HEK293 (cell line): ENCODE measurements around the gene PSME4.

Source experiments
- ATF2 ChIP-seq: fragments of 450-650 bp; formaldehyde crosslinking; IDR thresholded peaks from 2 replicates; pipeline ENCODE4 v1.5.1; 2016; ENCODE audit warnings: missing biosample characterization, missing genetic modification characterization, low read depth
- CTCF ChIP-seq: fragments of 450-650 bp; formaldehyde crosslinking; IDR thresholded peaks from 2 replicates; pipeline ENCODE4 v1.5.1; 2016; ENCODE audit warnings: missing biosample characterization, missing genetic modification characterization
- IKZF3 ChIP-seq: fragments of 450-650 bp; IDR thresholded peaks from 2 replicates; pipeline ENCODE4 v1.5.0; 2018; ENCODE audit warnings: missing biosample characterization, mild to moderate bottlenecking, missing genetic modification characterization, moderate library complexity
- KLF7 ChIP-seq: fragments of 450-650 bp; formaldehyde crosslinking; IDR thresholded peaks from 2 replicates; pipeline ENCODE4 v1.5.1; 2016; ENCODE audit warnings: missing biosample characterization, missing genetic modification characterization, borderline replicate concordance
- KLF9 ChIP-seq: fragments of 450-650 bp; formaldehyde crosslinking; IDR thresholded peaks from 2 replicates; pipeline ENCODE4 v1.5.1; 2016; ENCODE audit warnings: missing biosample characterization, missing genetic modification characterization, low read depth
- OSR2 ChIP-seq: fragments of 450-650 bp; formaldehyde crosslinking; IDR thresholded peaks from 2 replicates; pipeline ENCODE4 v1.5.1; 2016; ENCODE audit warnings: missing biosample characterization, missing genetic modification characterization
- PATZ1 ChIP-seq: fragments of 450-650 bp; formaldehyde crosslinking; IDR thresholded peaks from 2 replicates; pipeline ENCODE4 v1.5.1; 2016; ENCODE audit warnings: missing biosample characterization, missing genetic modification characterization
- SETDB1 ChIP-seq: IDR thresholded peaks from one replicate; pipeline ENCODE4 v1.6.1; 2017; ENCODE audit warnings: mild to moderate bottlenecking, low read length, moderate library complexity, mixed read lengths; ENCODE audit not compliant: insufficient read length
- YY1 ChIP-seq: fragments of 450-650 bp; formaldehyde crosslinking; IDR thresholded peaks from 2 replicates; pipeline ENCODE4 v1.5.1; 2018; ENCODE audit warnings: missing biosample characterization, missing genetic modification characterization
- ZBTB17 ChIP-seq: fragments of 450-650 bp; formaldehyde crosslinking; IDR thresholded peaks from 2 replicates; pipeline ENCODE4 v1.5.1; 2016; ENCODE audit warnings: missing biosample characterization, missing genetic modification characterization
- ZBTB20 ChIP-seq: fragments of 450-650 bp; formaldehyde crosslinking; IDR thresholded peaks from 2 replicates; pipeline ENCODE4 v1.5.1; 2016; ENCODE audit warnings: missing biosample characterization, missing genetic modification characterization
- ZBTB26 ChIP-seq: fragments of 450-650 bp; formaldehyde crosslinking; optimal IDR thresholded peaks from 2 replicates; pipeline ENCODE3; 2016; ENCODE audit warnings: missing biosample characterization, mild to moderate bottlenecking, missing genetic modification characterization
- ZBTB44 ChIP-seq: fragments of 450-650 bp; IDR thresholded peaks from 2 replicates; pipeline ENCODE4 v1.5.1; 2018; ENCODE audit warnings: missing biosample characterization, mild to moderate bottlenecking, missing genetic modification characterization
- ZBTB6 ChIP-seq: fragments of 450-650 bp; formaldehyde crosslinking; IDR thresholded peaks from 2 replicates; pipeline ENCODE4 v1.5.1; 2017; ENCODE audit warnings: missing biosample characterization, missing genetic modification characterization
- ZNF132 ChIP-seq: fragments of 450-650 bp; formaldehyde crosslinking; IDR thresholded peaks from 2 replicates; pipeline ENCODE4 v1.5.1; 2017; ENCODE audit warnings: missing biosample characterization, missing genetic modification characterization, borderline replicate concordance
- ZNF174 ChIP-seq: fragments of 450-650 bp; formaldehyde crosslinking; IDR thresholded peaks from 2 replicates; pipeline ENCODE4 v1.5.0; 2017; ENCODE audit warnings: missing biosample characterization, mild to moderate bottlenecking, missing genetic modification characterization
- ZNF202 ChIP-seq: fragments of 450-650 bp; formaldehyde crosslinking; IDR thresholded peaks from 2 replicates; pipeline ENCODE4 v1.5.1; 2016; ENCODE audit warnings: missing biosample characterization, missing genetic modification characterization, borderline replicate concordance
- ZNF223 ChIP-seq: fragments of 450-650 bp; formaldehyde crosslinking; IDR thresholded peaks from 2 replicates; pipeline ENCODE4 v1.5.1; 2016; ENCODE audit warnings: missing biosample characterization, missing genetic modification characterization
- ZNF274 ChIP-seq, 2 experiments: fragments of 200-500 bp in 1 of 2; fragments of 450-650 bp in 1 of 2; sonication (Bioruptor generic) in 1 of 2; formaldehyde crosslinking in 1 of 2; IDR thresholded peaks; 2 replicates each; pipeline versions ENCODE4 v1.5.1 to v1.6.1; 2014 to 2016; ENCODE audit warnings: borderline replicate concordance in 1 of 2, inconsistent platforms in 1 of 2, low read length in 1 of 2, missing biosample characterization in 1 of 2, missing genetic modification characterization in 1 of 2
- ZNF324 ChIP-seq: fragments of 450-650 bp; formaldehyde crosslinking; IDR thresholded peaks from 2 replicates; pipeline ENCODE4 v1.5.1; 2016; ENCODE audit warnings: missing biosample characterization, missing genetic modification characterization
- ZNF335 ChIP-seq: fragments of 450-650 bp; formaldehyde crosslinking; conservative IDR thresholded peaks from 2 replicates; pipeline ENCODE4 v1.5.1; 2016; ENCODE audit warnings: missing biosample characterization, missing genetic modification characterization
- ZNF48 ChIP-seq: fragments of 450-650 bp; formaldehyde crosslinking; IDR thresholded peaks from 2 replicates; pipeline ENCODE4 v1.5.1; 2016; ENCODE audit warnings: missing biosample characterization, missing genetic modification characterization
- ZNF555 ChIP-seq: fragments of 450-650 bp; formaldehyde crosslinking; conservative IDR thresholded peaks from 2 replicates; pipeline ENCODE4 v1.5.1; 2017; ENCODE audit warnings: missing biosample characterization, mild to moderate bottlenecking, missing genetic modification characterization, inconsistent platforms
- ZNF560 ChIP-seq: fragments of 450-650 bp; formaldehyde crosslinking; IDR thresholded peaks from 2 replicates; pipeline ENCODE4 v1.5.1; 2017; ENCODE audit warnings: missing biosample characterization, missing genetic modification characterization, borderline replicate concordance
- ZNF654 ChIP-seq: fragments of 450-650 bp; formaldehyde crosslinking; IDR thresholded peaks from 2 replicates; pipeline ENCODE4 v1.5.1; 2016; ENCODE audit warnings: low read depth, missing biosample characterization, missing genetic modification characterization
- ZNF664 ChIP-seq: fragments of 450-650 bp; formaldehyde crosslinking; IDR thresholded peaks from 2 replicates; pipeline ENCODE4 v1.5.1; 2016; ENCODE audit warnings: missing biosample characterization, missing genetic modification characterization
- ZNF692 ChIP-seq: fragments of 450-650 bp; formaldehyde crosslinking; IDR thresholded peaks from 2 replicates; pipeline ENCODE4 v1.5.1; 2016; ENCODE audit warnings: missing biosample characterization, missing genetic modification characterization
- ZNF830 ChIP-seq: fragments of 450-650 bp; IDR thresholded peaks from 2 replicates; pipeline ENCODE4 v1.5.0; 2018; ENCODE audit warnings: missing biosample characterization, missing genetic modification characterization, low read depth, mild to moderate bottlenecking, moderate library complexity
- ZSCAN23 ChIP-seq: fragments of 450-650 bp; formaldehyde crosslinking; IDR thresholded peaks from 2 replicates; pipeline ENCODE4 v1.5.1; 2016; ENCODE audit warnings: missing biosample characterization, missing genetic modification characterization

The PSME4 gene

GRCh38 chr2:53969968-53970723 is 647 bp downstream of the PSME4 start (continued):
- TF ChIP-seq ZNF324: no peak
- no peak for TF ChIP-seq IKZF3
- no peak for TF ChIP-seq ZNF174 (tag by site-specific recombination)
- TF ChIP-seq ZBTB6 (tag by site-specific recombination): no peak
- no peak for TF ChIP-seq ZBTB44 (tag by site-specific recombination)
- no peak for TF ChIP-seq ATF2 (tag by site-specific recombination)
- TF ChIP-seq ZNF223 (tag by site-specific recombination): no peak
- TF ChIP-seq OSR2: no peak
- no peak for TF ChIP-seq ZNF132 (tag by site-specific recombination)
- TF ChIP-seq KLF7 (tag by site-specific recombination): no peak
- TF ChIP-seq ZBTB26 (tag by site-specific recombination): no peak
- TF ChIP-seq ZNF654: no peak
- TF ChIP-seq ZBTB17: no peak
- TF ChIP-seq ZBTB20 (tag by site-specific recombination): peak; percentile 43
- no peak for TF ChIP-seq YY1 (tag by site-specific recombination)
- TF ChIP-seq ZNF692: no peak
- TF ChIP-seq ZNF664 (tag by site-specific recombination): no peak
- no peak for TF ChIP-seq ZNF274 (IDR thresholded peaks at IDR 0.05; ENCODE audit: low read length)
- TF ChIP-seq ZNF274 (tag by site-specific recombination; IDR thresholded peaks at IDR 0.05; ENCODE audit: borderline replicate concordance): no peak
- no peak for TF ChIP-seq ZNF555 (tag by site-specific recombination)
- TF ChIP-seq CTCF (tag by site-specific recombination): no peak
- no peak for TF ChIP-seq ZNF48
- TF ChIP-seq KLF9 (tag by site-specific recombination): no peak
- TF ChIP-seq ZNF830 (tag by site-specific recombination): no peak
- no peak for TF ChIP-seq ZNF560 (tag by site-specific recombination)
- no peak for TF ChIP-seq ZNF202
- no peak for TF ChIP-seq SETDB1
- TF ChIP-seq ZSCAN23 (tag by site-specific recombination): no peak
- peak; percentile 75 for TF ChIP-seq ZNF335
- TF ChIP-seq PATZ1 (tag by site-specific recombination): 0 out of 2 replicates have a peak, but pooled peaks have one; percentile 11
